ENCODE data around the gene TBX3. TPM values are rescaled to one million over a fixed set of nuclear protein-coding genes. Genes with fewer than 3 reads are reported as not detected.

Gene TBX3
- polyA plus RNA-seq, 2 of the 4 experiments (the other 2 are of a cell fraction) = 22.8 to 28.0 TPM

GRCh38 chr12:114670291-114670980, 13.5 kb downstream of the TBX3 start:
- no peak for ATAC-seq
- no peak for TF ChIP-seq MAX (IDR thresholded peaks at IDR 0.05)
- no peak for TF ChIP-seq CTCF (IDR thresholded peaks at IDR 0.05)
- TF ChIP-seq MAFK (IDR thresholded peaks at IDR 0.05; ENCODE audit: partially characterized antibody) = no peak
- no peak for TF ChIP-seq HOXA7 (CRISPR knock-in tag; IDR thresholded peaks at IDR 0.05)
- no peak for TF ChIP-seq MAZ (IDR thresholded peaks at IDR 0.05; ENCODE audit: borderline replicate concordance, low read depth, low read length)
- TF ChIP-seq TFCP2L1 (CRISPR knock-in tag; IDR thresholded peaks at IDR 0.05) = no peak
- TF ChIP-seq NR3C1 (IDR thresholded peaks at IDR 0.05) = no peak
- TF ChIP-seq RARB (CRISPR knock-in tag; IDR thresholded peaks at IDR 0.05) = no peak
- no peak for TF ChIP-seq BHLHE40 (IDR thresholded peaks at IDR 0.05; ENCODE audit: low read depth, low read length)
- no peak for TF ChIP-seq RAD21 (conservative IDR thresholded peaks at IDR 0.05 in 1 of 2, IDR thresholded peaks at IDR 0.05 in 1 of 2)
- no peak for TF ChIP-seq GATA3 (IDR thresholded peaks at IDR 0.05; ENCODE audit: borderline replicate concordance)
- TF ChIP-seq MYC (IDR thresholded peaks at IDR 0.05; ENCODE audit: borderline replicate concordance, low read length) = no peak
- TF ChIP-seq REST (IDR thresholded peaks at IDR 0.05) = no peak
- TF ChIP-seq ELK1 (IDR thresholded peaks at IDR 0.05; ENCODE audit: low read depth, low read length) = no peak
- TF ChIP-seq ESRRA (IDR thresholded peaks at IDR 0.05; ENCODE audit: borderline replicate concordance, low read length) = no peak
- no peak for TF ChIP-seq PHF8 (IDR thresholded peaks at IDR 0.05; ENCODE audit: borderline replicate concordance, low read depth)
- TF ChIP-seq CBX8 (IDR thresholded peaks at IDR 0.05) = no peak
- no peak for TF ChIP-seq RFX5 (IDR thresholded peaks at IDR 0.05)
- 67% methylated on average over 3 of the region's 3 CpGs for WGBS (ENCODE audit: missing lambda C conversion rate)
- Histone ChIP-seq H3K27ac (peak overlapping the region in 1 of 2 experiments; percentile 32; a peak in 1 of 6 replicates), H3K4me1 (peaks cover 20% of the 10 kb centered on the region; the same call in 2 of the 3 replicates), H3K4me2 (no peak overlapping the region), H3K9me3 (no peaks in the 10 kb centered on the region), H3K4me3 (no peak overlapping the region)
- POLR2A ChIA-PET = interaction anchor here (0.9 to 5.1 kb wide), 3 partner anchors 13 to 624 kb away, joined by 3 to 39 read pairs (median 3); partner anchors contain the start of gene TBX3
- CTCF ChIA-PET = interaction anchor here (0.9 to 3.4 kb wide), 9 partner anchors 8 to 1247 kb away, joined by 3 to 20 read pairs (median 3); no protein-coding TSS in a partner anchor
- no peak for FAIRE-seq
- no peak for DNase-seq (ENCODE audit: low read depth in 1 of 2, low spot score in 1 of 2)

All from A549 (cell line).